ENCODE data around the gene RHBDD2.
"Not testable (repeated sequence)": the region's sequence is repeated elsewhere in the genome, so short reads cannot be mapped to it uniquely, and the experiment has no call there.

DNA sequence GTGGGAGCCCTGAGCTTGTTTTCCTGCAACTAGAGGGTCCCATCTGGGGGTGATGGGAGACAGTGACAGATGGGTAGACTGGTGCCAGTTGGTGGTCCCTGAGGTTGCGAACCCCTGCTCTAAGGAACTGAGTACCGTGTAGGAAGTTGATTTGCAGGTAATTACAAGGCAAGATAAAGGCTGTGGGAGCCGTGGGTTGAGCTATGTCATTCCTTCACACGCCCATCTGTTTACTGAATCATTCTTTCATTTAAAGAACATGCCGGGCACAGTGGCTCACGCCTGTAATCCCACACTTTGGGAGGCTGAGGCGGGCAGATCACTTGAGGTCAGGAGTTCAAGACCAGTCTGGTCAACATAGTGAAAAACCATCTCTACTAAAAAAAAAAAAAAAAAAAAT lies 12.4 kb downstream of the RHBDD2 start:
- not testable (repeated sequence) for TF ChIP-seq EZH2phosphoT487 (IDR thresholded peaks at IDR 0.05; ENCODE audit: insufficient read depth, low read depth); EZH2 (IDR thresholded peaks at IDR 0.05; ENCODE audit: insufficient read depth, poor library complexity, severe bottlenecking)

Data from GM23248 (cell line).